NOMO-1 treated with dmso at 0.1 percent for 144 hours (cell line): ENCODE results near the gene KIAA1217.
"Not testable (repeated sequence)": the region's sequence is repeated elsewhere in the genome, so short reads cannot be mapped to it uniquely, and the experiment has no call there.

ENCODE experiments used
- DNase-seq: peaks from one replicate; lab custom pipeline; 2025; ENCODE audit not compliant: unreplicated experiment; lab: John Stamatoyannopoulos, UW

KIAA1217 gene

DNA sequence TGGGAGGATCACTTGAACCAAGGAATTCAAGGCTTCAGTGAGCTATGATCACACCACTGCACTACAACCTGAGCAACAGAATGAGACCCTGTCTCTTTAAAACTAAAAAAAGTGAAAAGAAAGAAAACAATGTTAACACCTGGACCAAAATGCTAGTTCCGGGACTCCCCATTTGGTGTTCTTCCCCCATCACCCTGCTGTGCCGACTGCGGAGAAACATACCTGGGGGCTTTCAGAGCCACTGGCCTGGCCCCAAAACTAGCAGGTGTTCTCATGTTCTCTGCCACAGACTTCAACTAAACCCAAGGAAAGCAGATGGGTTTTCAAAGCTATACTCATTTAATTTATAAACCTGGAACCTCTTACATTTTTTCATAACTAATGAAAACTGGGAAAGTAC lies 250.9 kb downstream of the KIAA1217 start:
- no peak for DNase-seq

GRCh38 chr10:24462291-24462813 lies 253.4 kb downstream of the KIAA1217 start:
- DNase-seq, result no peak

DNA sequence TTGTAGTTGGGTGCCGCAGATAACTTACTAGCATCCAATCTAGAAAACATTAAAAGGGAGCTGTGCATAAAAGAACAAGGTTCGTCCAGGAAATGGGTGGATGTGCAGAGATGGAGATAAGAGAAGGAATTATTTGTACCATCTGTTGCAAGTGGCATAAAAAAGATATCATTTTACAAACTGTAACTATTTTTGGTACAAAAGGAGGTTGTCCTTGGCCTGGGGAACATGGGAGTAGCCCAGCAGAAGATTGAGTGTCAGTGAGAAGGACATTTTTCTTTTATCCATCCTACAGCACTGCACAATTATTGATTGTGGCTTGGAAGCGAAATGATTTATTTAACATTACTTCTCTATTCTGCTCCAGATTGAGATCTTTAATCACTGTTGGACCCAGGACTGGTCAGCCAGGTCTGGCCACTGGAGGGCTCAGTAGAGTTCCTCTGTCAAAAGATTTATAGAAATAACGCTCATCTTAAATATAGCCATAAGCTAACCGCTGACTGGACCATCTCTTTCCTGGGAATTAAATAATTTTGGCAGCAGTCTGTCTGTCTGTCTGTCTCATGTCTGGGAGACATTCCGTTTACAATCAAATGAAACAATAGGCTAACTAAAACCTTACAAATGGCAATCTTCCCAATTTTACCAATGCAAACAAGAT lies 254.1 kb downstream of the KIAA1217 start:
- DNase-seq, result no peak

DNA sequence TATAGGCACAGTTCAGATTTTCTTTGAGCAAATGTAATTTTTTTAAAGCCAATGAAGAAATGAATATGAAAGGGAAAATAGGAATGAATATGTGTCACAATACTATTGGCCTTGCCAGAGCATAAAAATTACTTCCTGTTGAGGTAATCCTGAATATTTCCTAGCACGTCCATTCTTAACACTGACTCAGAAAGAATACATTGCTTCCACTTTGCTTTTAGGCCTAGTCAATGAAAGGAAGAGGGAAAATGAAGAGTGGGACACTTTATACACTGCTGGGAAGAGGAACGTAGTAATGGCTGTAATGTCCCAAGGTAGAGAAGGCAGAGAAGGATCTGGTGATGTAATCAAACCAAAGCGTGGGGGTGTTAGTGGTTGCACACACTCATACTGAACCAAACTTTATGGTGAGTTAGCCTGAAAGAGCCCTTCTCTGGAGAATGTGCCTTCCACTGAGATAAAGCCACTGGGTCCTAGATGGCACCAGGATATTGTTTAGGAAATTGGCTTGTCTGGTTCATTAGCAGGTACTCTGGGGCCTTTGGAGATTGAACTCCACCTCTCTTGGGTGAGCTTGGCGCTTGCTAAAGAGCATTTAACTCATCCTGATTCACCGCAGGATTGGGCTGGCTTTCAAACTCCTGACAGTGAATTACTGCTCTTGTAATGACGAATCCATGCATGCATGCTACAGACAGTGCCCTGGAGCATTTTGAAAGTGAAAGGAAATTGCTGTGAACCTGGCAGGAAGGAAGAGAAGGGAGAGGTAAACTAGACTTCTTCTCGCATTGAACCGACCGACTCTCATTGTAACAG lies 254.9 kb downstream of the KIAA1217 start:
- DNase-seq, result peak; percentile 6

GRCh38 chr10:24465124-24465874 lies 256.4 kb downstream of the KIAA1217 start:
- no peak for DNase-seq

- DNase-seq, result peak; percentile 87
These were observed 257.2 kb downstream of the KIAA1217 start for GRCh38 chr10:24465891-24466818.

GRCh38 chr10:24467136-24467535 lies 258.2 kb downstream of the KIAA1217 start:
- no peak for DNase-seq

DNA sequence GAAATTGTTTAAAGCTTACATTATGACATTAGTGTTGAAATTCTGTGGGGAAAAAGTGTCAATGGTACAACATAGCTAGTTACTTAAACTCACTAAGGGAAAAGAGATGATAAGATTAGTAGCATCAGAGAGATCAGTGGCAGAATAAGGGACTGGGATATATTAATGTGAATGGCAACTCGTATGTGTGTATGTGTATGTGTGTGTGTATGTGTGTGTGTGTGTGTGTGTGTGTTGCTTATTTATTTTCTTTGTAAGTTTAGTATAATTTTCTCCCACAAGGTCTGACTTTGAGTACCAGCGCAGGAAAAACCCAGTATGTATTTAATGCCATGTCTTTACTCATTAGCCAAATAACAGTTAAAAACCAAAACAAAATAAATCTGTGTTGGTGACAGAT lies 258.7 kb downstream of the KIAA1217 start:
- DNase-seq, result no peak

DNA sequence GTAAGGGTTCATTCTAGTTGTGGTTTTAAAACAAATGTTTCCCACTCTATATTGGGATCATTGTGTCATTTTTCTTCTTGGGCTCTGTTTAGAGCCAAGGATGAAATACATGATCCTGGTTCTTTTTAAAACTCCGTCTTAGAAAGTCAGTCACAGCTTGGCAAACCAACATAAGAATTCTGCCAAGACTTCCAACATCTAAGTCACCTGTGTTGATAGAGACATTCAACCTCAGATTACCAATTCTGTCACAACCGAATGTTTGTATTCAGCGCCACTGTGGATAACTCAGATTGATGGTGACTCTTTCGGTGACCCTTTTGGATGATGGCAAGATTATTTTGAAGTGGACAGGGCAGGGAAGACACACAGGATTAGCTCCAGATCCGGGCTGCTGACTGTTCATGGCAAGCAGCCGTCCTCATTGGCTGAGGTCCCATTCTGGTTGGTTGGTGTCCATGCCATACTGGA lies 259.4 kb downstream of the KIAA1217 start:
- DNase-seq, result no peak

- DNase-seq, result no peak
These were observed 261.1 kb downstream of the KIAA1217 start for GRCh38 chr10:24469993-24470392.

- DNase-seq, result no peak
These were observed 266.7 kb downstream of the KIAA1217 start for GRCh38 chr10:24475598-24475997.

- DNase-seq, result no peak
These were observed 268.2 kb downstream of the KIAA1217 start for GRCh38 chr10:24476913-24477701.

- no peak for DNase-seq
These were observed 269.0 kb downstream of the KIAA1217 start for GRCh38 chr10:24477915-24478314.

DNA sequence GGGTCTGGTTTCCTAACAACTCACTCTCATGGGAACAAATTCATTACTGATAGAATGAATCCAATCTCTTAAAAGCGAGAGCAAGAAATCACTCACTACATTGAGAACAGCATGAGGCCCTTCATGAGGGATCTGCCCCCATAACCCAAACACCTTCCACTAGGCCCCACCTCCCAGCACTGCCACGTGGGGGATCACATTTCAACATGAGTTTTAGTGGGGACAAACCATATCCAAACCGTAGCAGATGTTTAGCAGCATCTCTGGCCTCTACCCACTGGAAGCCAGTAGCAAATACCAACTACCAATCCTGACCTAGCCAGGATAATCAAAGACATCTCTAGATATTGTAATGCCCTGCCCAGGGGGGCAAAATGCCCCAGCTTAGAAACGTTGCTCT lies 270.9 kb downstream of the KIAA1217 start:
- no peak for DNase-seq

- no peak for DNase-seq
These were observed 271.5 kb downstream of the KIAA1217 start for GRCh38 chr10:24480447-24480846.

- no peak for DNase-seq
These were observed 272.3 kb downstream of the KIAA1217 start for GRCh38 chr10:24481241-24481640.

DNA sequence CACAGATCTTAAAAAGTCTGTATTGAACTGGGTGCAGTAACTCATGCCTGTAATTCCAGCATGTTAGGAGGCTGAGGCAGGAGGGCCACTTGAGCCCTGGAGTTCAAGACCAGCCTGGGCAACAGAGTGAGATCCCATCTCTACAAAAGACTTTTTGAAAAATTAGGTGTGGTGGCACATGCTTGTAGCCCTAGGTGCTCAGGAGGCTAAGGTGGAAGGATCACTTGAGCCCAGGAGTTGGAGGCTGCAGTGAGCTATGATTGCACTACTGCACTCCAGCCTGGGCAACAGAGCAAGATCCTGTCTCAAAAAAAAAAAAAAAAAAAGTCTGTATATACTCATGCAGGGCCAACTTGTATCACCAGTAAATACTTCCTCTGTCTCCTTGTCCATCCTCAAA lies 273.8 kb downstream of the KIAA1217 start:
- not testable (repeated sequence) for DNase-seq

- DNase-seq, result peak; percentile 17
These were observed 274.8 kb downstream of the KIAA1217 start for GRCh38 chr10:24483701-24484100.

DNA sequence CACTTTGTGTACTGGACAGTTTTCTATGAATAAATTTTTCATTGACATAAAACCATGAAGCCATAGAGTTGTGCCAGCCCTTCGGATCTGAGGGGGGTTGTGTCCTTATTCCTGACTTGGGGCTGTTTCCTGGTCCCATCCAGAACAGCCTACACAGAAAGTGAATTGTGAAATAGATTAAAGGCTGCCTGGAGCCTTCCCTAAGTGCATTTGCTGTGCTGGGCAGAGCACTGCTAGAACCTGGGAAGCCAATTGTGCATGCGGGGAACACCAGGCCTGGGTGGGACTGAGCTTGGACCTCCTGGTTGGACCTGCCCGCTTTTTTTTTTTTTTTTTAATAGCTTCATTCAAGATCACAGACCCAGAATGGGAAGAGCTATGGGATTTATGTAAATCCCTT lies 275.8 kb downstream of the KIAA1217 start:
- DNase-seq, result no peak

DNA sequence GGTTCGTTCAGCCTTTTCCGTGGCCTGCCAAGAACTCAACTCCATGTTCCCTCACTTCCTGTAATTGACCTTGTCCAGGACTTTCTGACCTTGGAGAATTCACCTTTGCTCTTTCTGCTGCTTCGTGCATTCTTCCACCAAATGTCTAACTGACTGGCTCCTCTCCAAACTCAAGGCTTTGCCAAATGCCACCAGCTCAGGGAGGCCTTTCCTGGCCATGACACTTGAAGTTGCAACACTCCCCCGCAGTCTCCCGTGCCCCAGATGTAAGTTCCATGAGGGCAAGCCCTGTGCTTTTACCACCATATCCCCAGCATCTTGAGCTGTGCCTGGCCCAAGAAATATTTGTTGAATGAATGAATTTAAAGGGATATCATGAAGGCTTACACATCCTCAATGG lies 276.4 kb downstream of the KIAA1217 start:
- no peak for DNase-seq
